Stomach (tissue), 4 donors: ENCODE data around the gene BLCAP.

Experiments
- CTCF ChIP-seq, 7 experiments: fragments of 450-650 bp in 4 of 7; fragments of 200-600 bp in 3 of 7; sonication (generic) in 3 of 7; IDR thresholded peaks; one replicate each; pipeline ENCODE4 v1.5.1; 2016 to 2019; ENCODE audit warnings: antibody characterized with exemption in 7 of 7, control low read depth in 2 of 7, mild to moderate bottlenecking in 1 of 7
- EP300 ChIP-seq: sonication (generic); formaldehyde crosslinking; IDR thresholded peaks from one replicate; pipeline ENCODE4 v1.6.1; 2017; ENCODE audit warnings: antibody characterized with exemption
- POLR2AphosphoS5 ChIP-seq, 3 donors: sonication (generic); formaldehyde crosslinking; IDR thresholded peaks; one replicate each; pipeline ENCODE4 v1.6.1; 2016; ENCODE audit warnings: antibody characterized with exemption in 3 of 3

- TF ChIP-seq POLR2AphosphoS5 (IDR thresholded peaks at IDR 0.05) (peak; percentile 48 to 95 (median 95)), EP300 (no peak), CTCF (IDR thresholded peaks at IDR 0.05) (no peak)
Measured at GRCh38 chr20:37527638-37528445, at the start of gene BLCAP.
